ENCODE results near the gene CDK18.

Gene CDK18

GRCh38 chr1:205538235-205538840, 33.9 kb downstream of the CDK18 start:
- TF ChIP-seq SIN3A (IDR thresholded peaks at IDR 0.05; ENCODE audit: borderline replicate concordance, insufficient read depth, low read length) (no peak), FOXP2 (optimal IDR thresholded peaks at IDR 0.05; ENCODE audit: borderline replicate concordance, extremely low read depth, extremely low read length, insufficient read depth) (no peak), POLR2AphosphoS5 (IDR thresholded peaks at IDR 0.05; ENCODE audit: low read depth, low read length) (no peak), REST (IDR thresholded peaks at IDR 0.05; ENCODE audit: insufficient read depth in 1 of 2, low read depth in 2 of 2, low read length in 2 of 2) (no peak), TAF1 (IDR thresholded peaks at IDR 0.05; ENCODE audit: borderline replicate concordance, insufficient read depth, low read length) (no peak)

- TF ChIP-seq POLR2AphosphoS5 (IDR thresholded peaks at IDR 0.05; ENCODE audit: low read depth, low read length), result no peak
- TF ChIP-seq FOXP2 (optimal IDR thresholded peaks at IDR 0.05; ENCODE audit: borderline replicate concordance, extremely low read depth, extremely low read length, insufficient read depth), result no peak
- TF ChIP-seq SIN3A (IDR thresholded peaks at IDR 0.05; ENCODE audit: borderline replicate concordance, insufficient read depth, low read length), result no peak
- no peak for TF ChIP-seq TAF1 (IDR thresholded peaks at IDR 0.05; ENCODE audit: borderline replicate concordance, insufficient read depth, low read length)
- TF ChIP-seq REST (IDR thresholded peaks at IDR 0.05; ENCODE audit: insufficient read depth in 1 of 2, low read depth in 2 of 2, low read length in 2 of 2), result no peak
Measured at GRCh38 chr1:205541161-205541886, 36.9 kb downstream of the CDK18 start.

- TF ChIP-seq FOXP2 (optimal IDR thresholded peaks at IDR 0.05; ENCODE audit: borderline replicate concordance, extremely low read depth, extremely low read length, insufficient read depth) (no peak), POLR2AphosphoS5 (IDR thresholded peaks at IDR 0.05; ENCODE audit: low read depth, low read length) (no peak), SIN3A (IDR thresholded peaks at IDR 0.05; ENCODE audit: borderline replicate concordance, insufficient read depth, low read length) (no peak), TAF1 (IDR thresholded peaks at IDR 0.05; ENCODE audit: borderline replicate concordance, insufficient read depth, low read length) (no peak), REST (IDR thresholded peaks at IDR 0.05; ENCODE audit: insufficient read depth in 1 of 2, low read depth in 2 of 2, low read length in 2 of 2) (no peak)
Measured at GRCh38 chr1:205542367-205542766, 37.9 kb downstream of the CDK18 start.

GRCh38 chr1:205543351-205544301, 39.2 kb downstream of the CDK18 start:
- TF ChIP-seq POLR2AphosphoS5 (IDR thresholded peaks at IDR 0.05; ENCODE audit: low read depth, low read length) (no peak), TAF1 (IDR thresholded peaks at IDR 0.05; ENCODE audit: borderline replicate concordance, insufficient read depth, low read length) (no peak), FOXP2 (optimal IDR thresholded peaks at IDR 0.05; ENCODE audit: borderline replicate concordance, extremely low read depth, extremely low read length, insufficient read depth) (no peak), REST (IDR thresholded peaks at IDR 0.05; ENCODE audit: insufficient read depth in 1 of 2, low read depth in 2 of 2, low read length in 2 of 2) (no peak), SIN3A (IDR thresholded peaks at IDR 0.05; ENCODE audit: borderline replicate concordance, insufficient read depth, low read length) (no peak)

Measured in PFSK-1 (cell line).